B cell (primary cell): ENCODE data around the gene PTPRG. TPM values are rescaled to one million over a fixed set of nuclear protein-coding genes. Genes with fewer than 3 reads are reported as not detected.
"Not testable (repeated sequence)": the region's sequence is repeated elsewhere in the genome, so short reads cannot be mapped to it uniquely, and the experiment has no call there.

Experiments used
- ATAC-seq: fragments of 200-7000 bp; cut with Tn5 transposase; one replicate; pipeline ENCODE4 v1.10.0; 2021; ENCODE audit warnings: low read depth, mild to moderate bottlenecking, moderate number of reproducible peaks, moderate library complexity
- CTCF ChIA-PET: fragments of 350-600 bp; sonication (Branson Sonifier 250); formaldehyde crosslinking; loops from one replicate; lab custom pipeline; 2021; ENCODE audit warnings: antibody characterized with exemption, inconsistent platforms; lab: Charles Lee
- POLR2A ChIA-PET: fragments of 350-600 bp; sonication (Branson Sonifier 250); formaldehyde crosslinking; loops from one replicate; lab custom pipeline; 2021; ENCODE audit warnings: antibody characterized with exemption; lab: Charles Lee
- DNase-seq: peaks from one replicate; pipeline ENCODE4 v3.0.0; 2013
- H2AFZ ChIP-seq: 2 replicates; pipeline ENCODE4 v1.6.1; 2012; ENCODE audit warnings: mild to moderate bottlenecking, low read depth, low read length; ENCODE audit not compliant: insufficient read depth, poor library complexity, severe bottlenecking
- H3K27ac ChIP-seq, 2 donors: 1 replicate in 1 of 2; 2 replicates in 1 of 2; pipeline ENCODE4 v1.5.1; 2012 to 2013; ENCODE audit warnings: low read length in 2 of 2, mild to moderate bottlenecking in 2 of 2, moderate library complexity in 1 of 2
- H3K27me3 ChIP-seq, 4 experiments: fragments of 200-600 bp in 1 of 4; sonication (generic) in 1 of 4; replicated peaks in 1 of 4; 1 replicate in 2 of 4; 2 replicates in 2 of 4; pipeline versions ENCODE4 v1.6.1 to v1.7.0; 2013 to 2016; ENCODE audit warnings: low read length in 3 of 4, mild to moderate bottlenecking in 2 of 4, mixed read lengths in 1 of 4, moderate library complexity in 1 of 4; ENCODE audit not compliant: insufficient read depth in 4 of 4, control insufficient read depth in 3 of 4; ENCODE audit errors: control extremely low read depth in 1 of 4
- H3K36me3 ChIP-seq, 2 experiments: replicated peaks in 1 of 2; 1 replicate in 1 of 2; 2 replicates in 1 of 2; pipeline versions ENCODE4 v1.6.1 to v1.7.1; 2013; ENCODE audit warnings: low read length in 1 of 2; ENCODE audit not compliant: insufficient read depth in 2 of 2, control insufficient read depth in 1 of 2; ENCODE audit errors: control extremely low read depth in 1 of 2, extremely low read depth in 1 of 2
- H3K4me1 ChIP-seq, 2 donors: fragments of 200-600 bp in 1 of 2; sonication (generic) in 1 of 2; 1 replicate in 1 of 2; 2 replicates in 1 of 2; pipeline versions ENCODE4 v1.5.1 to v1.6.1; 2013 to 2017; ENCODE audit warnings: low read length in 2 of 2; ENCODE audit not compliant: control insufficient read depth in 2 of 2, insufficient read depth in 2 of 2
- H3K4me2 ChIP-seq: replicated peaks from 2 replicates; pipeline ENCODE3; 2012; ENCODE audit warnings: mild to moderate bottlenecking, low read depth, low read length; ENCODE audit not compliant: poor library complexity, severe bottlenecking
- H3K4me3 ChIP-seq, 5 experiments: fragments of 200-600 bp in 1 of 5; sonication (generic) in 1 of 5; 1 replicate in 3 of 5; 2 replicates in 2 of 5; pipeline versions ENCODE4 v1.5.1 to v1.7.0; 2011 to 2016; ENCODE audit warnings: low read length in 4 of 5, mild to moderate bottlenecking in 4 of 5, low read depth in 2 of 5, control low read depth in 1 of 5, moderate library complexity in 1 of 5; ENCODE audit not compliant: insufficient read depth in 1 of 5; ENCODE audit errors: control extremely low read depth in 1 of 5, extremely low read depth in 1 of 5
- H3K79me2 ChIP-seq: fragments of 200-600 bp; sonication (generic); one replicate; pipeline ENCODE4 v1.6.0; 2016; ENCODE audit warnings: low read length; ENCODE audit not compliant: control insufficient read depth, insufficient read depth
- H3K9ac ChIP-seq: fragments of 200-600 bp; sonication (generic); 2 replicates; pipeline ENCODE4 v1.6.1; 2017; ENCODE audit warnings: mild to moderate bottlenecking, low read length, moderate library complexity
- H3K9me3 ChIP-seq, 3 donors: one replicate each; pipeline versions ENCODE4 v1.6.1 to v1.7.1; 2013; ENCODE audit warnings: low read length in 2 of 3; ENCODE audit not compliant: control insufficient read depth in 2 of 3, insufficient read depth in 1 of 3; ENCODE audit errors: control extremely low read depth in 1 of 3
- H4K20me1 ChIP-seq: 2 replicates; pipeline ENCODE4 v1.6.0; 2012; ENCODE audit warnings: mild to moderate bottlenecking, low read length; ENCODE audit not compliant: insufficient read depth, control insufficient read depth, poor library complexity, severe bottlenecking
- H3K27ac Mint-ChIP-seq: one replicate; pipeline ENCODE4 v1.8.0; 2021; ENCODE audit warnings: mixed read lengths
- H3K27me3 Mint-ChIP-seq: one replicate; pipeline ENCODE4 v1.8.0; 2021; ENCODE audit warnings: mixed read lengths
- H3K4me1 Mint-ChIP-seq: one replicate; pipeline ENCODE4 v1.8.0; 2021; ENCODE audit warnings: mixed read lengths
- H3K4me3 Mint-ChIP-seq: one replicate; pipeline ENCODE4 v1.8.0; 2021; ENCODE audit warnings: mixed read lengths
- H3K9me3 Mint-ChIP-seq: one replicate; pipeline ENCODE4 v1.8.0; 2022; ENCODE audit warnings: mixed read lengths; ENCODE audit not compliant: insufficient read depth
- EZH2 ChIP-seq: IDR thresholded peaks from 2 replicates; pipeline ENCODE4 v1.6.1; 2012; ENCODE audit warnings: borderline replicate concordance, low read depth, mild to moderate bottlenecking, moderate library complexity, low read length; ENCODE audit not compliant: insufficient read depth, poor library complexity, severe bottlenecking
- WGBS: methylation state at CpG from one replicate; pipeline ENCODE4 v1.1.5; 2013; ENCODE audit warnings: missing lambda C conversion rate; ENCODE audit not compliant: insufficient coverage; 5-methylcytosine and 5-hydroxymethylcytosine counted together
- intact Hi-C: fragments of 100-400 bp; cut with micrococcal nuclease; formaldehyde crosslinking; loops from one replicate; pipeline ENCODE4 v1.10.0; 2022
- polyA plus RNA-seq: library from polyadenylated mRNA; depleted of rRNA; stranded (reverse); fragments of >200 nt; gene quantifications from 2 replicates; pipeline ENCODE4 v1.2.3, GENCODE V29; 2012
- total RNA-seq, 2 donors: library from RNA; stranded (reverse); fragments of 120-200 nt in 1 of 2; gene quantifications; 1 replicate in 1 of 2; 2 replicates in 1 of 2; pipeline versions ENCODE4 v1.2.3 to v1.2.4, GENCODE V29; 2013 to 2022
- TF ChIP-seq, protein P1 (sequence below): fragments of 200-600 bp; IDR thresholded peaks from one replicate; pipeline ENCODE4 v1.8.0; 2022; ENCODE audit warnings: antibody characterized with exemption, mild to moderate bottlenecking

The PTPRG gene
- total and polyA plus RNA-seq, 2 donors (not counting 1 experiment from before 2014, with no cell fraction given) = 0.12 to 1.3 TPM

DNA sequence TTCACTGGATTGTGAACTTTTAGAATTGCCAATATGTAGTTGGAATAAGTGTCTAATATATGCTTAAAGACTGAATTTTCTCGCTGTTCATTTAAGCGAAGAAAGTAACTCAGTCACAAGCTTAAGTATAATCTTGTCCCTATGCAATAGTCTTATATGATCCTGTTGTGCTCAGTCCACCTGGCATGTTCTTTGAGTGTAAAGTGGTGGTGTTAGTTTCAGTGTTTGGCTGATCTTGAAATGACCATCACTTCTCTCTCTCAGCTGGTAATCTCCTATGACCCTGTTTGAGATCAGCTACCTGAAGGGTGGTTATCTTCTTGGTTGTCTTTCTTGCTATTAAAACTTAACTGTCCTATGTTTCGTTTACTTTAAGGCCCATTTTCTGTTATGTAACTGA lies 197.5 kb downstream of the PTPRG start:
- H3K27ac Mint-ChIP-seq = no peak overlapping the region
- Histone ChIP-seq H3K4me1 (no peaks in the 10 kb centered on the region), H3K36me3 (no peaks in the 10 kb centered on the region), H3K9me3 (no peaks in the 10 kb centered on the region), H3K4me2 (no peak overlapping the region), H3K27me3 (no peaks in the 10 kb centered on the region), H4K20me1 (no peaks in the 10 kb centered on the region), H3K79me2 (no peaks in the 10 kb centered on the region), H2AFZ (no peak overlapping the region), H3K9ac (no peak overlapping the region), H3K4me3 (no peak overlapping the region), H3K27ac (no peak overlapping the region)
- no peaks in the 10 kb centered on the region for H3K4me1 Mint-ChIP-seq
- CTCF ChIA-PET = no interaction called here
- intact Hi-C loops = no loop called here
- no CpG with 5 or more reads among the region's 3 CpGs for WGBS
- peaks cover 3% of the 10 kb centered on the region for H3K9me3 Mint-ChIP-seq
- no peak for TF ChIP-seq EZH2
- TF ChIP-seq, protein P1, sequence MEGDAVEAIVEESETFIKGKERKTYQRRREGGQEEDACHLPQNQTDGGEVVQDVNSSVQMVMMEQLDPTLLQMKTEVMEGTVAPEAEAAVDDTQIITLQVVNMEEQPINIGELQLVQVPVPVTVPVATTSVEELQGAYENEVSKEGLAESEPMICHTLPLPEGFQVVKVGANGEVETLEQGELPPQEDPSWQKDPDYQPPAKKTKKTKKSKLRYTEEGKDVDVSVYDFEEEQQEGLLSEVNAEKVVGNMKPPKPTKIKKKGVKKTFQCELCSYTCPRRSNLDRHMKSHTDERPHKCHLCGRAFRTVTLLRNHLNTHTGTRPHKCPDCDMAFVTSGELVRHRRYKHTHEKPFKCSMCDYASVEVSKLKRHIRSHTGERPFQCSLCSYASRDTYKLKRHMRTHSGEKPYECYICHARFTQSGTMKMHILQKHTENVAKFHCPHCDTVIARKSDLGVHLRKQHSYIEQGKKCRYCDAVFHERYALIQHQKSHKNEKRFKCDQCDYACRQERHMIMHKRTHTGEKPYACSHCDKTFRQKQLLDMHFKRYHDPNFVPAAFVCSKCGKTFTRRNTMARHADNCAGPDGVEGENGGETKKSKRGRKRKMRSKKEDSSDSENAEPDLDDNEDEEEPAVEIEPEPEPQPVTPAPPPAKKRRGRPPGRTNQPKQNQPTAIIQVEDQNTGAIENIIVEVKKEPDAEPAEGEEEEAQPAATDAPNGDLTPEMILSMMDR = no peak
- no peak for DNase-seq
- H3K4me3 Mint-ChIP-seq = no peak overlapping the region
- H3K27me3 Mint-ChIP-seq = no peaks in the 10 kb centered on the region
- ATAC-seq = no peak
- POLR2A ChIA-PET = no interaction called here

DNA sequence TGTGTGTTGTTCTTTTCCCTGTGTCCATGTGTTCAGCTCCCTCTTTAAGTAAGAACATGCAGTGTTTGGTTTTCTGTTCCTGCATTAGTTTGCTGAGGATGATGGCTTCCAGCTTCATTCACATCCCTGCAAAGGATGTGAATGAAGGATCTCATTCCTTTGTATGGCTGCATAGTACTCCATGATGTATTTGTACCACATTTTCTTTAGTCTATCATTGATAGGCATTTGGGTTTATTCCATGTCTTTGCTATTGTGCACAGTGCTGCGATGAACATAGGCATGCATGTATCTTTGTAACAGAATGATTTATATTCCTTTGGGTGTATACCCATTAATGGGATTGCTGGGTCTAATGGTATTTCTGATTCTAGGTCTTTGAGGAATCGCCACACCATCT lies 199.4 kb downstream of the PTPRG start:
- H3K9me3 Mint-ChIP-seq, H3K27ac ChIP-seq, CTCF ChIA-PET, H3K4me3 ChIP-seq, H3K27me3 Mint-ChIP-seq, H3K27me3 ChIP-seq, H3K4me2 ChIP-seq, H2AFZ ChIP-seq, H3K9ac ChIP-seq, H3K27ac Mint-ChIP-seq, POLR2A ChIA-PET, H3K79me2 ChIP-seq, DNase-seq, H3K4me1 Mint-ChIP-seq, H3K9me3 ChIP-seq, H3K4me1 ChIP-seq, ATAC-seq, H3K36me3 ChIP-seq, H4K20me1 ChIP-seq, intact Hi-C loops, H3K4me3 Mint-ChIP-seq: not testable (repeated sequence)
- WGBS = 80% methylated on average over 1 of the region's 2 CpGs
